Putamen (tissue), 1 donor: ENCODE results near the gene CALN1.
A peak's percentile ranks its signal among the peaks of the same experiment; 100 is the strongest.
"Not testable (repeated sequence)": the region's sequence is repeated elsewhere in the genome, so short reads cannot be mapped to it uniquely, and the experiment has no call there.

ENCODE experiments used
- DNase-seq: peaks from one replicate; pipeline ENCODE4 v3.0.0-alpha.2; 2016; ENCODE audit warnings: low spot score

Gene CALN1

DNA sequence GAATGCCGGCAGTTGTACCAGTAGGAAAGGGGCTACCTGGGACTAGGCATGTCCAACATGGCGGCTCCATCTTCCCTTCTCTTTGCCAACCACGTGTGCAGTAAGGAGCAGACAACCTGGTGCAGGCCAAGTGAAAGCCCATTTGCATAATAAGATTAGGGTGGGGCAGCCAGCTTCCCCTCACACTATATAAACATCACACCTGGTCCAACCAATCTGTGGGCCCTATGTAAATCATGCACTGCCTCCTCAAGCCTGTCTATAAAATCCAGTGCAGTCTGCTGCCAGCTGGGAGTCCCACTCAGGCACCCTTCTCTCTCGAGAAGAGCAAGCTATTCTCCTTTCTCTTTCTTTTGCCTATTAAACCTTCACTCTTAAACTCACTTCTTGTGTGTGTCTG is 429.3 kb downstream of the CALN1 start:
- DNase-seq: no peak

DNA sequence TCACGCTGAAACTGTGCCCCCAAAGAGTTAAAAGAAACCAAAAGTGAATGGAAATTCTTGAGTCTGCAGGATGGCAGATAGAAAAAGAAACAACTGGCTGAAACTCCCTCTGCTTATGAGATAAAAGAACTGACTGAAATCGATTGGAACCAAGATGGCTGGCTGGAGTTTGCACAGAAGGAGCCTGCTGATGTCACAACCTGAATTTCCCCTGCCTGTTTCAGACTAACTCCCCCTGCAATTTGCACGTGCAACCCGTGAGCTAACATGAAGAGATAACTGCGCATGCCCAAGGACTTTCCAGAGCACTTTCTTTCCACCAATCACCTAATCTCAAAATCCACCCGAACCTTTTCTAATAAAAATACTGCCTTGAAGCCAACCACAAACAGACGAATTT is 435.5 kb downstream of the CALN1 start:
- no peak for DNase-seq

DNA sequence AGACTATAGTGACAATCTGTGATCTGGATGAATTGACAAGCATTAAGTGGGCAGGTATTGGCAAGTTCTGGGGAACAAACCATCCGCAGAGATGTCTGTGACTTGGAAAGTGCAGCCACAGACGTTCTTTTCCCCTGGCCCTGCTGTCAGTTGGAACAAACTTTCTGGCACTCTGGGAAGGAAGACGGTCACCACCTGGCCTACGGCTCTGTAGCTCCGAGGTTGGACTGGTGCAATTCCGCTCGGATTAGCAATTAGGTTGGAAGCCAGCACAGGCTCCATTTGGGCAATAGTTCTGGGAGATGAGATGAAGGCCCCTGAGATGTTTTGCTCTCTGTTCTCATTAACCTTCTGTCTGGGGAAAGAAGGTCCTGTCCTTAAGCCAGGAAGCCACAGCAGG is 437.5 kb downstream of the CALN1 start:
- no peak for DNase-seq

DNA sequence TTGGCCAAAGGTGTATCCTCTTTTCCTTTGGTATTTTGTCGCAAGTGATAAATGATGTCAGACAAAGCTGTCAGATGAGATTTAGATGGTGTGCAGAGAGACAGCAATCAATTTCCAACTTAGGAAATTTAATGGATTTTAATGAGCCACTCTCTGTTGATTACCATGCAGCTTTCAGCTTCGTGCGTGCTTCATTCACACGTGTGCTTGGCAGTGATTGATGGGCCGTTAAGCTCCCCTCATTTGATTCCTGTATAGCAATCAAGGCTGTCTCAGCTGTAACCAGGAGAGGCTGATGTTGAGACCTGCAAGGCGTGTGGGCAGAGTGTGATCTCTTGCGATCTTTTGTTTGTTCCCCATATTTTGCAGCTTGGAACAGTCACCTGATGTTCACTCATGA is 439.6 kb downstream of the CALN1 start:
- no peak for DNase-seq

DNA sequence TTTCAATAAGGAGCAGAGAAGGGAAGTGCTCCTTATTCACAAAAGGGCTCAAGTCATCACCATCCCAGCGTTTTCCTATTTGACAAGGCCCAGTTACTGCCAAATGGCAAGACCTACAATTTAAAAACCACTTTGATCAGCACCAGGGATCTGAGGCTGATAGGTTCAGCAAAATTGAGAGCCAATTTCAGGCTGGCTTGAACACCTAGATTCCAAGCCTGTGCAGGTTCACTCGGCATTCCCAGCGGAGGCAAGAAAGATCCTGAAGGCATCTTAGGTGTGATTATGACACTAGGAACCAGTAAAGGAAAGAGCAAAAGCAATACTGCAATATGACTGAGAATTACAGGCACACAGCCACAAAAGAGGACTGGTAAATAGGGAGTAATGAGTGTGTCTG is 441.4 kb downstream of the CALN1 start:
- DNase-seq: no peak

DNA sequence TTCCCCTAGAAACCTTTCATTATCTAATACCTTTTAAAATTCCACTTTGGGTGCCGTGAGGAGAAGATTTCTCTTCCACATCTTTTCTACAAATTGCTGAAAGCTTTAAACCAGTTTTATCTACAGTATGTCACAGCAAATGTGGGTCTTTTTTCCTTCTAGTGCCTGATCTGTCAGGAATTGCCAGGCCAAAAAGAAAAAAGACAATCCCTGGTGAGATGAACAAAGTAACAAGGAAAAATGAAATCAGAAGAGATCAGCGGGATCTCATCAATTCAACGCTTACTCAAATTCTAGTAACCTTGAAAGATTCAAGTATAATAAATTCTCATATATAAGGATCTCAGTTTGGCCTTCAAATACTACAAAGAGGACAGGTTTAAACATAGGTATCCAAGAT is 449.5 kb downstream of the CALN1 start:
- DNase-seq: no peak

DNA sequence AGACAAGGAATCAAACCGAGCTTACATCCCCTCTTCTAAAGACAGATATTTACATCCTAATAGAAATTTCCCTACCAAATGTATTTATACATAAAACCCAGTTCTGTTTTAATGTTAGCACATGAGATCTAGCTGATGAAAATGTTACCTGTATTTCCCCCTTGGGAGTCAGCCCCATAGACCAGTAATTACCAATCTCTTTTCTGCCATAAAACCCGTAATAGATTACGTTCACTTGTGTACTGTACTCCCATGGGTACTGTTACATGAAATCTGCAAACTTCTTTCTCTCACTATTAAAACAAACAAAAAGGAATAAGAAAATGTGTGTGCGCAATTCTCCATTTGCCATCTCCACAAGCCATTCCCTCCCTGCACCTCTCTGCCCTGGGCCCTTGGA is 450.9 kb downstream of the CALN1 start:
- no peak for DNase-seq

DNA sequence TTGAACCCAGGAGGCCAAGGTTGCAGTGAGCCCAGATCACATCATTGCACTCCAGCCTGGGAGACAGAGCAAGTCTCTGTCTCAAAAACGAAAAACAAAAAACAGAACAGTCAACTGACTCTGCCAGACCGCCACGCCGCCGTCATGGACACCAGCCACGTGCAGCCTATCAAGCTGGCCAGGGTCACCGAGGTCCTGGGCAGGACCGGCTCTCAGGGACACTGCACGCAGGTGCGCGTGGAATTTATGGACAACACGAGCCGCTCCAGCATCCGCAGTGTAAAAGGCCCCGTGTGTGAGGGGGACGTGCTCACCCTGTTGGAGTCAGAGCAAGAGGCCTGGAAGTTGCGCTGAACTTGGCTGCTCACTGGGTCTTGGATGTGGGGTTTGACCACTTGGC is 470.0 kb downstream of the CALN1 start:
- no peak for DNase-seq

DNA sequence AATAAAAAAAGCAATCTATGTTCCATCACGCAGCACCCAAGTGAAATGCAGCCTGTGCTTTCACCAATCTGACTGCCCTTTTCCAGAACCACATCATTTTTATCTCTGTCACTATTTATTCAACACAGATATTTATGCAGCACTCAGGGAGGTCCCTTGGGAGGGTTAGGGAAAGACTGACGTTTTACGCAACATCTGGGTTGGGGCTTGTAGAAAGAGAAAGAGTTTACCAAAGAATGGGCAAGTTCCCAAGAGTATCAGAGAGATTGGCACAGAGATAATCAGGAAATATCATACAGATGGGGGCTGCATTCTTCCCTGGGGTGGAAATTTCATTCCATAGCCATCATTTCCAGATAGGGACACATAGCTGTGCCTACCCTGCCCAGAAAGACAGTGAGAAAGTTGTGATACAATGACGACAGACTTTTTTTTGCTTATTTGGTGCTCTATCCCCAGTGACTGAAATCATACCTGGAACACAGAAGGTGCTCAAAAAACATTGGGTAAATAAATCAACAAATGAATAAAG is 474.2 kb downstream of the CALN1 start:
- no peak for DNase-seq

DNA sequence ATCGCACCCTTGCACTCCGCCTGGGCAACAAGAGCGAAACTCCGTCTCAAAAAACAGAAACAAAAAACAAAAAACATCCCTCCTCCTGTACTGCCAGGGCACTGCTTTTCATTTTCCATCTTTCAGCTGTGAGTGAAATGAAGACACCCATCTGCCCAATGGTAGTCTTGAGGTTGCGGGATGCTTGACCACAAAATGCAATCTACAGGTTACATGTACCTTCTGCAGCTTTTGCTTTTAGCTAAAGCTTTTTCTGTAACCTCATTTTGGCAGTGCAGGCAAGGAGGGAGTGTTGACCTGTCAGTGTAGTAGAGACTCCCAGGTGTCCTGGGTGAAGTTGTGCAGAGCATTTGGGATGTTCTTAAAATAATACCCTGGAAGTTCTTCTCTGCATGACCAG is 476.5 kb downstream of the CALN1 start:
- DNase-seq: no peak

DNA sequence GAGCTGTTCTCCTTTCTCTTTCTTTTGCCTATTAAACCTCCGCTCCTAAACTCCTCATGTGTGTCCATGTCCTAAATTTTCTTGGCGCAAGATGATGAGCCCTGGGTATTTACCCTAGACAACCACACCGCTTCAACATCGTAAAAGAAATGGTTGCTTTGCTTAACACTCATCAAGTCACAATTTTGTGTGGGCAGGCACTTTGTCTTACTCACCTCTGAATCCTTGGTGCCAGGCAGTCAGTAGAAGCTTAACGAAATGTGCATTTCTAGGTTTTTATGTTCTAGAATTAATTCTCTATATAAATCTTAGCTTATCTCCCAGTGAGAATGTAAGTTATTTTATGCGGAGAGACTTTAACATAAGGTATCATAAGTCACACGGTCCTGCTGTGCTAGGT is 478.7 kb downstream of the CALN1 start:
- peak; percentile 14 for DNase-seq

DNA sequence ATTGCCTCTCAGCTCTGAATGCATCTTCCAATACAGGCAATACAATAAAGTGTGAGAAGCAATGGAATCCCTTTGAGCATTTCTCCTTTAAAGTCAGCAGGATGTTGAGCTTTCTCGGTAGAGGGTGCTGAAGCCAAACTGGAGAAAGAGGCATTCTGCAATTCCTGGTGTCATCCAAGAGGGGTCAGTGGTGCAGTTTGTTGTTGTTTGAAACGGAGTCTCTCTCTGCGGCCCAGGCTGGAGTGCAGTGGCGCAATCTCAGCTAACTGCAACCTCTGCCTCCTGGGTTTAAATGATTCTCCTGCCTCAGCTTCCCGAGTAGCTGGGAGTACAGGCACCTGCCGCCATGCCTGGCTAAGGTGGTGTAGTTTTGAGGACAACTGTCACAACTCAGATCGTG is 486.5 kb downstream of the CALN1 start:
- DNase-seq: no peak

DNA sequence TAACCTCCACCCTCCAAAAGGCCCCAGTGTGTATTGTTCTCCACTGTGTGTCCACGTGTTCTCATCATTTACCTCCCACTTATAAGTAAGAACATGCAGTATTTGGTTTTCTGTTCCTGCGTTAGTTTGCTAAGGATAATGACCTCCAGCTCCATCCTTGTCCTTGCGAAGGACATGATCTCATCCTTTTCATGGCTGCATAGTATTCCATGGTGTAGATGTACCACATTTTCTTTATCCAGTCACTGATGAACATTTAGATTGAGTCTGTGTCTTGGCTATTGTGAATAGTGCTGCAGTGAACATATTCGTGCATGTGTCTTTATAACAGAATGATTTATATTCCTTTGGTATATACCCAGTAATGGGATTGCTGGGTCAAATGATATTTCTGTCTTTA is 497.9 kb downstream of the CALN1 start:
- DNase-seq: not testable (repeated sequence)

DNA sequence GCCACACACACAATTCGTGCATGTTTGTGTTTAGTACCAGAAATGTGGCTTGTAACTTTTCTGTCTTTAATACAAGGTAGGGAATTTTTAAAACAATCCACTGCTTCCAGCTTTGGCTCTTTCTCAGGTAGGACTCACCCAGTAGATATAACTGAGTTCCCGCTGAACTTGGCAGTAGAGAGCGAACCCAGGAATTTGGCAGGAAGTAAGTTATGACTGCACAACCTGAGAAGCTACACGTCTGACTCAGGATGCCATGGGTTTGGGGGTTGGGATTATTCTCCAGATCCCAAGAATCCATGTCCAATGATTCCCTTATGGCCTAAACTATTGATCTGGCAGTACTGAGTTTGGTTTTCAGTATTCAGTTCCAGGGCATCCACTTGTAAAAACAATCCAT is 499.7 kb downstream of the CALN1 start:
- no peak for DNase-seq

DNA sequence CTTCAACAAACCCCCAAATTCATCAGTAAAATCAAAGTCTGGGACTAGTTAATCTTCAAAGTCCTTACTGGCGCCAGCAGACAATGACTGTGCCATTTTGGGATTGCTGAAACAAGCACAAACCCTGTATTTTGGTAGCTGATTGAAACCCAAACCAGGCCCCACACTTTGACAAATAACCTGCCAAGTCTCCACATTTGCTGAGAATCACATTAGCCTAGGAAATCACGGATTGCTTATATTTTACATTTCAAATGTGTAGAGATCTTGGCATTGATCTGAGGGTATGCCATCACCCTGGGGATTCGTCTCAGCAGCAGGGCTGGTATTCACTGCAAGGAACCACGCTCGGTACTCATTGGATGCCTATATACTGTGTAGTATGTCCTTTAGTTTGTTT is 501.1 kb downstream of the CALN1 start:
- DNase-seq: no peak

DNA sequence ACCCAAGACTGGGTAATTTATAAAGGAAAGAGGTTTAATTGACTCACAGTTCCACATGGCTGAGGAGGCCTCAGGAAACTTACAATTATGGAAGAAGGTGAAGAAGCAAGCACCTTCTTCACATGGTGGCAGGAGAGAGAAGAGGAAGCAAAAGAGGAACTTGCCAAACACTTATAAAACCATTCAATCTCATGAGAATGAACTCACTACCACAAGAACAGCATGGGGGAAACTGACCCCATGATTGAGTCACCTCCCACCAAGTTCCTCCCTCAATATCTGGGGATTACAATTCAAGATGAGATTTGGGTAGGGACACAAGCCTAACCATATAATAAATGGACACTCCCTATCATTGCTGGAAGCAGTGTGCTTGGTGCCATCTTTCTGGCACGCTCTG is 506.3 kb downstream of the CALN1 start:
- DNase-seq: no peak

DNA sequence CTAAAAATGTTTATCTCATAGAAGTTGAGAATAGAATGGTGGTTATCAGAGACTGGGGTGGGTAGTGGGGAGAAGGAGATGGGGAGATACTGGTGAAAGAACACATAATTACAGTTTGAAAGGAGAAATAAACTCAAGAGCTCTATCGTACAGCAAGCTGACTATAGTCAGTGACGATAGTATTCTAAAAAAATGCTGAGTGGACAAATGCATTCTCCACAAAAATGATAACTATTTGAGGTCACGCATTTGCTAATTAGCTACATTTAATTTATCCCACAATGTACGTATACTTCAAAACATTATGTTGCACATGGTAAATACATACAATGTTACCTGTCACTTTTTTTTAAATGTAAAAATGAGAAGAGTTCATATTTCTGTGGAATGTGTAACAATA is 507.7 kb downstream of the CALN1 start:
- DNase-seq: no peak

DNA sequence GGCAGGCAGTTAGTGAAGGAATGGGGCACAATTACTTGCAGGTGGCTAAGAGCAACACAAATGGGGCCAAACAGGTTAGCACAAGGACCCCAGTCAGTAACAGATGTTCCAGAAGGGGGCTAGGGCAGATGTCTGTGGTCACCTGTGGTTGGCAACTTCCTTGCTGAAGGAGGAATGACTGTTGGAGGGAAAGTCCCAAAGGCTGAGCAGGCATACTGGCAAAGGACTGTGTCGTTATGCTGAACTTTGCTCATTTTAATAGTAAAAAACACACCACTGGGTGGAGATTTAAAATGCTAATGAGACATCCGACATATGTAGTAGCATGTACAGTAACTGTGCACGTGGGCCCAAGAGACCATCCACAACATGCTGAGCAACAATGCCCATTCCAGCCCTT is 511.6 kb downstream of the CALN1 start:
- DNase-seq: no peak

DNA sequence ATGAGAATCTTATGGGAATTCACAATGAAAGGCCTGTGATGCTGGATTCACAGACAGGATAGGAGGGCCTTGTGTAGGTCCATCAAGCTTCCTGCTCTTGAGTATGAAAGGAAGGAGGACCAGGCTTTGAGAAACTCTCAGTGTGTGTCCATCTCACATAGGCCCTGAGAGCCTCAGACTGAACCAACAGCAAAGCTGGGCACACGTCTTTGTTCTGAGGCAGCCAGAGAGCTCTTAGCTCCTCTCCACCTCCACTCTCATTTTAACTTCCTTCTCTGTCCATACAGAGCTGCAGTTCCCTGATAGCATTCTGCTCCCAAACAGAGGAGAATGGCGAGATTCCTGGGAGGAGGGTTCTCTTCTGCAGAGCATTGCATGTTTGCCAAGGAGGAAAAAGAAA is 515.6 kb downstream of the CALN1 start:
- DNase-seq: no peak

DNA sequence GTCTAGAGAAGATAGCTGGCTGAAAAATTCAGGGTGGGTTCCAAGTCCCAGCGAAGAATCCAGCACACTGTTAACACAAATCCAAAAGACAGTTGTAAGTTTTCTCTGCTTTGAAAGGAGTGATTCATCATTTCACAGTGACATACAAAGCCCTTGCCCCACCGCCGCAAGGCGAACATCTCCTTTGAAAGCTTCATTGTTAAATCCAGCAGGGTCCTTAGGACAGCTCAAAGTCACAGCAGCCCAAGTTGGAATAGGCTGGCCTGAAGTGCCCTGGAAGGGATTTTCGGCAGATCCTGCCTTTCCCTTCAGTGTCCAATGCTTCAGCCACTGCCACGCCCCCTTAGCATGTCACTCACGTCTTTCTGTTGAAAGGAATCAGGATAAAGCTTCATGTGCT is 526.1 kb downstream of the CALN1 start:
- DNase-seq: peak; percentile 14

DNA sequence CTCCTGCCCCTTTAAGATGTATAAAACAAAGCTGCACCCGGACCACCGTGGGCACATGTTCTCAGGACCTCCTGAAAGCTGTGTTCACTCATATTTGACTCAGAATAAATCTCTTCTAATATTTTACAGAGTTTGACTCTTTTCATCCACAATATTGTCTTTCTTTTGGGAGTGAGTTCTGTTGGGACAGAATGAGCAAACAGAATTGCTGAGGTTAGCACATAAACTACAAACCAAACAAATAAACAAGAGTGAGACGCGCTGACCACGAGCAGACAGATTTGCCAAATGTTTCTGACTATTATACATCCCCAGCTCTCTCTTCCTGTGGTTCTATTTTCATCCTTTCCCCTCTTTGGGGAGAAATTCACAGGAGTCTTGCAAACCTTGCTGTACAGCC is 526.7 kb downstream of the CALN1 start:
- no peak for DNase-seq

DNA sequence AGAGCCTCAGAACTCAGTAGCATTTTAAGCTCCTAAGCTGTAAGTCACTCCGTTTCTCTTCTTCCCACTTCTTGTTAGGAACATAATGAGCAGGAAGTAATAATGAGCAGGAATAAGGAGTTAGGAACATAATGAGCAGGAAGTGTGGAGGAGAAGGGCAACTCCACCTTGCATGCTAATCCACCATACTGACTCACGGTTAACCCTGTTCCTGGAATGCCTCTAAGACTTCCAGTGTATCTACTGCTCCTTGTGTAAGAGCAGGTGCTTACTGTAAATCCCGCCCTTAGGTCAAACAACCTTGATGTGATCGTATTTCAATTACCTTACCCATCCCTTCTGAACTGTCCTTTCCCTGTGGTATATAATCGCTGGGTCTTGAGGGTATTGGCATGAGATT is 528.7 kb downstream of the CALN1 start:
- DNase-seq: no peak

DNA sequence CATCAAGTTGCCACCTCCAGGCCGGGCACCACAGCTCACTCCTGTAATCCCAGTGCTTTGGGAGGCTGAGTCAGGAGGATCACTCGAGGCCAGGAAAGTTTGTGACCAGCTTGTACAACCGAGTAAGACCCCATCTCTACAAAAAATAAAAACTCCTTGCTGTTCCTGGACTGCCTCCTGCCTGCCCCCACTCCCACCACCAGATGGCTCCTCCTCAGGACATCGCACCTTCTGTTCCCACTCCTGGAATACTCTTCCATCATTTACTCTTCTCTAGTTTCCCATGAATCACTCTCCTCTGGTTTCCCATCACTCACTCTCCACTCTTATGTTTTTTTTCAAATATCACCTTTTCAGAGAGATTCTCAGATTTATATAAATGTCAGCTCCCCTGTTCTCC is 540.7 kb downstream of the CALN1 start:
- DNase-seq: no peak

DNA sequence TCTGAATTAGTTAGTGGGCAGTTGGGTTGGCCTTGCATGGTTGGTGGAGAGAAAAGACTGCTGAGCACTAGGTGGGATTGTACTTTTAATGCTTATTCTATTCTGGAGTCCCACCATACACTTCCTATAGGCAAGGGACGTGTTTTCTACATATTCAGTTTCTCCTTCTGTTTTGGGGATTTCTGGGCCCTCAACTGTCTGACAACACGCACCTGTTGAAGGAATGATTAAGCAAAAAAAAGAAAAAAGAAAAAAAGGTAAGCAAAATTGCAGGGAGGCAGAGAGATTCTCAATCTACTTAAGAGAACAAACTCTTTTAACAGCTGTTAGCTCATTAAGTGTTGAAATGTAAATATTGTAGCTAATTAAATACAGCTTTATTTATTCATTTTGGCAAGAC is 541.3 kb downstream of the CALN1 start:
- no peak for DNase-seq

DNA sequence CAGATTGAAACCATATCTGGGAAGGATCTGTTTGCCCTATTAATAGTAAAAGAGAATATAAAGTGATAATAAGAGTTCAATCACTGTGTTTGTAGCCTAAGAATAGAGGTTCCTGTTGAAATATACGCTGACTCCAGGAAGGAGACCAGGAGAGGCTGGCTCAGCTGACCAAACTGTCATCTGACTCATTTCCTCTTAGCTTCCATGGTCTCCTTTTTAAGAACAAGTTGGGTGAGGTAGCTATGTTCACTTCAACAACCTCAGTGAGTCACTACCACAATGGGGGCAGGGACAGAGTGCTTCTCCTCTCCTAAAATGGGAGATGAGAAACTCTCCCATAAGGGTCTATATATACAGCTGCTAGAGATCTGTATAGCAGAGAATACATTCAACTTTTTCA is 543.3 kb downstream of the CALN1 start:
- no peak for DNase-seq
